ENCODE data around the gene NANS. TPM values are rescaled to one million over a fixed set of nuclear protein-coding genes. Genes with fewer than 3 reads are reported as not detected.
A peak's percentile ranks its signal among the peaks of the same experiment; 100 is the strongest.

NANS gene
- total and polyA plus RNA-seq, 10 of the 15 experiments (the other 5 are each of a cell fraction or from before 2014, with no cell fraction given) = 21.0 to 126 (median 52.3) TPM

- TF ChIP-seq ATF3 (IDR thresholded peaks at IDR 0.05; ENCODE audit: borderline replicate concordance, extremely low read depth, low read depth, low read length) (no peak), CBFB (IDR thresholded peaks at IDR 0.05; ENCODE audit: low read depth) (no peak), CBX3 (IDR thresholded peaks at IDR 0.05; ENCODE audit: borderline replicate concordance, low read depth) (no peak), PML (IDR thresholded peaks at IDR 0.05; ENCODE audit: low read length) (no peak), SMC3 (IDR thresholded peaks at IDR 0.05; ENCODE audit: borderline replicate concordance, low read length) (no peak), ETV6 (conservative IDR thresholded peaks at IDR 0.05 in 1 of 2, IDR thresholded peaks at IDR 0.05 in 1 of 2; ENCODE audit: borderline replicate concordance in 1 of 2, low read depth in 1 of 2) (no peak), IKZF2 (IDR thresholded peaks at IDR 0.05) (no peak), TARDBP (IDR thresholded peaks at IDR 0.05; ENCODE audit: borderline replicate concordance) (no peak)
These were observed 51.4 kb downstream of the NANS start (continued) for GRCh38 chr9:98107926-98108325.

- in situ Hi-C loops (cut with MboI) (no loop called here), intact Hi-C loops (cut with micrococcal nuclease; ENCODE audit: unreplicated experiment) (no loop called here)
- no TSS peak for BruUV-seq (replicated peaks)
- FAIRE-seq (peak; percentile 71), DNase-seq (ENCODE audit: low read depth, low spot score) (peak; percentile 80), ATAC-seq (peak; percentile 81)
- H3K4me1 ChIP-seq (ENCODE audit: control insufficient read depth, insufficient read depth, low read length) = peaks cover 62% of the 10 kb centered on the region
- H3K4me2 ChIP-seq (ENCODE audit: control insufficient read depth, insufficient read depth) = peak overlapping the region; percentile 66
- no peaks in the 10 kb centered on the region; the same call in 2 of the 3 replicates for H3K9me3 ChIP-seq (replicated peaks; ENCODE audit: control insufficient read depth, insufficient read depth, low read length)
- H3K27me3 ChIP-seq (replicated peaks in 1 of 2; ENCODE audit: control insufficient read depth in 2 of 2, insufficient read depth in 2 of 2, low read length in 1 of 2) = no peaks in the 10 kb centered on the region
- ChIA-PET SMC1A (ENCODE audit: uncharacterized antibody, unreplicated experiment) (interaction anchor here (0.6 to 6.6 kb wide), 10 partner anchors 9 to 122 kb away, joined by 3 to 72 read pairs (median 4); partner anchors contain the start of gene TRIM14), POLR2A (interaction anchor here (0.6 to 3.5 kb wide), 11 partner anchors 10 to 464 kb away, joined by 3 to 19 read pairs (median 4); partner anchors contain the start of gene TRIM14), RAD21 (ENCODE audit: unreplicated experiment) (interaction anchor here (0.7 to 3.0 kb wide), 9 partner anchors 8 to 187 kb away, joined by 3 to 25 read pairs (median 3); partner anchors contain the start of genes NANS and TRIM14), CTCF (interaction anchor here (2.6 to 4.4 kb wide), 4 partner anchors 10 to 148 kb away, joined by 12 to 30 read pairs (median 20); partner anchors contain the start of genes TBC1D2 and TRIM14)
- WGBS (ENCODE audit: insufficient coverage, insufficient replicate concordance, low lambda C conversion rate, missing lambda C conversion rate) = 8% methylated on average over 5 of the region's 5 CpGs
- H2AFZ ChIP-seq (ENCODE audit: control insufficient read depth, low read depth, low read length) = peak overlapping the region; percentile 63; the same call in 1 of the 2 replicates
- H3K9ac ChIP-seq (ENCODE audit: control insufficient read depth, insufficient read depth, low read length) = peak overlapping the region; percentile 61
- H3K79me2 ChIP-seq (ENCODE audit: control insufficient read depth, insufficient read depth, low read length) = peaks cover 35% of the 10 kb centered on the region
- no peaks in the 10 kb centered on the region for H4K20me1 ChIP-seq (ENCODE audit: control insufficient read depth, insufficient read depth)
- H3K36me3 ChIP-seq (ENCODE audit: control insufficient read depth in 2 of 2, insufficient read depth in 2 of 2, low read length in 1 of 2) = peaks cover 2 to 9% of the 10 kb centered on the region in 2 experiments; a peak in 2 of 4 replicates
- peak overlapping the region; percentile 91 for H3K27ac ChIP-seq (ENCODE audit: control insufficient read depth, insufficient read depth)
- H3K4me3 ChIP-seq = peak overlapping the region; percentile 19; the same call in 1 of the 2 replicates
- TF ChIP-seq RUNX3 (IDR thresholded peaks at IDR 0.05; ENCODE audit: low read length) = 0 out of 2 replicates have a peak, but pooled peaks have one; percentile 7
- no peak for TF ChIP-seq YBX1 (IDR thresholded peaks at IDR 0.05)
- TF ChIP-seq ZNF687 (IDR thresholded peaks at IDR 0.05) = peak; percentile 82; the same call in 1 of the 2 replicates
- TF ChIP-seq NKRF (conservative IDR thresholded peaks at IDR 0.05) = no peak
- no peak for TF ChIP-seq ASH2L (IDR thresholded peaks at IDR 0.05; ENCODE audit: borderline replicate concordance, low read depth)
- no peak for TF ChIP-seq SMAD1 (IDR thresholded peaks at IDR 0.05; ENCODE audit: low read depth, partially characterized antibody)
- no peak for TF ChIP-seq ZBED1 (IDR thresholded peaks at IDR 0.05; ENCODE audit: borderline replicate concordance)
- no peak for TF ChIP-seq NR2C1 (IDR thresholded peaks at IDR 0.05)
- TF ChIP-seq POLR2AphosphoS5 (IDR thresholded peaks at IDR 0.05; ENCODE audit: low read length) = no peak
These were observed 52.0 kb downstream of the NANS start for GRCh38 chr9:98108531-98109031.

Data from GM12878 (cell line).